Tibial nerve (tissue), 4 donors: ENCODE data around the gene TTLL8.

Experiments
- CTCF ChIP-seq, 5 experiments: fragments of 200-600 bp in 3 of 5; fragments of 450-650 bp in 2 of 5; sonication (generic) in 3 of 5; IDR thresholded peaks; one replicate each; pipeline ENCODE4 v1.5.1; 2016 to 2019; ENCODE audit warnings: antibody characterized with exemption in 5 of 5, mild to moderate bottlenecking in 3 of 5, moderate library complexity in 2 of 5
- EP300 ChIP-seq, 2 donors: sonication (generic); formaldehyde crosslinking; IDR thresholded peaks; one replicate each; pipeline ENCODE4 v1.6.1; 2017; ENCODE audit warnings: antibody characterized with exemption in 2 of 2, mild to moderate bottlenecking in 1 of 2
- POLR2A ChIP-seq, 2 donors: fragments of 450-650 bp; IDR thresholded peaks; one replicate each; pipeline ENCODE4 v1.6.1; 2017; ENCODE audit warnings: antibody characterized with exemption in 2 of 2, mild to moderate bottlenecking in 2 of 2, moderate library complexity in 2 of 2

DNA sequence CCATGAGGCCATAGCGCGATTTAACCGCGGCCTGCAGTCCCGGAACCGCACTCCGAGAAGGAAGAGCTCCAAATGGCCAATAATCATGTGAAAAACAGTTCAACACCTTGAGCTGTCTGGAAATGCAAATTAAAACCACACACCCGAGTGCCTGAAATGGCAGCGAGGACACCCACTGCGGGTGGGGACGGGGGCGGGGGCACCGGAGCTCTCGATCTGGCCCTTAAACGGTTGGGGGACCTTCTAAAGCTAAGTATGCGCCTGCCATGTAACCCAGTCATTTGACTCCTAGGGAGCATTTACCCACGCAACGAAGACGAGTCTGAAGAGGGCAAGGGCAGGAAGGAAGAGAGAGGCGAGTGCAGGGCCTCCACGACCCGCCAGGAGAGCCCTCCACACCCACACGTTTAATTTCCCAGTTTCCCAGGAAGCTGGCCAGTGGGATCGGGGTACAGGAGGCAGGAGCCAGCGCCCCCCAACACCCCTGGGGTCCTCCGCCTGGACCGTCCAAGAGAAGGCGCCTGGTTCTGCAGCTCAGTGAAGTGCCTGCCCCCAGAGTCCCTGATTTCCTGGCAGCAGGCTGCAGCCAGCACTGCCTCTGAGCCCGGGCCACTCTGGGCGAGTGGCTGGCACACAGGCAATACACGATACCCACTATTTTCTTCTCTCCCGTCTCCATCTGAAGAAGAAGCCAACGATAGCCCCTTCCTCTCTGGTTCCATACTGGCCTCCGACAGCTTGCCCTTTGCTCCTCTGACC is 1.7 kb downstream of the TTLL8 start:
- TF ChIP-seq CTCF (IDR thresholded peaks at IDR 0.05) (no peak), POLR2A (IDR thresholded peaks at IDR 0.05) (no peak), EP300 (IDR thresholded peaks at IDR 0.05) (no peak)
